HG03460 (cell line): Measurements from ENCODE around the gene OR7A17.

Source experiments
- ATAC-seq: cut with Tn5 transposase; IDR thresholded peaks from one replicate; pipeline ENCODE4 v1.9.1; 2021; ENCODE audit not compliant: unreplicated experiment

Gene OR7A17

DNA sequence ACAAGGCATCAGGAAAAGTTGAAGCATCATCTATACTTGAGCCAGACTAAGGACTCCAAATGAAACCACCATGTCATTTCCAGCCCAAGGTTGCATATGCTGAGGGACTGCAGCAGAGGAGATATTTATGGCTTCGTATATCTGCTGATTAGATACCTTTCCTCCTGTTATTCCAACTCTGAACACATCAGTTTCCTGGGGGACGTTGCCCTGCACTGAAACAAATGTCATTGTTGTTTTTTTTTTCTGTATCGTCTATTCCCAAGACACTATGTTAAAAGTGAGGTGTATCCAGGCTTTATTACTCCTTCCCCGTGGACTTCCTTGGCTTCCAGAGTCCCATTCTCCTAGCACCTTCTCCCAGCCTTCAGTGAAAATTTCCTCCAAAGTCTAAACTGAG is at the start of gene OR7A17:
OR7A17 (minus strand) TSS at position 101 of the 400 bp plus-strand sequence. CDS start 4,777 bp downstream, outside the sequence.
- ATAC-seq: no peak

DNA sequence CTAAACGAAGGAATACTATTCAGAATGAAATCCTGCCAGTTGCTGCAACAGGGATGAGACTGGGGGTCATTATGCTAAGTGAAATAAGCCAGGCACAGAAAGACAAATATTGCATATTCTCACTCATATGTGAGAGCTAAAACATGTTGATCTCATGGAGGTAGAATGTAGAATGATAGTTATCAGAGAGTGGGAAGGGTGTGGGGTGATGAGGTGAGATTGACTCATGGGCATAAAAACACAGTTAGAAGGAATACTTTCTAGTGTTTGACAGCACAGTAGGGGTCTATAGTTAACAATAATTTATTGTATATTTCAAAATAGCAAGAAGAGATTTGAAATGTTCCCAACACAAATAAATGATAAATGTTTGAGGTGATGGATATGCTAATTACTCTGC is 47.6 kb upstream of the OR7A17 start:
- ATAC-seq: no peak

DNA sequence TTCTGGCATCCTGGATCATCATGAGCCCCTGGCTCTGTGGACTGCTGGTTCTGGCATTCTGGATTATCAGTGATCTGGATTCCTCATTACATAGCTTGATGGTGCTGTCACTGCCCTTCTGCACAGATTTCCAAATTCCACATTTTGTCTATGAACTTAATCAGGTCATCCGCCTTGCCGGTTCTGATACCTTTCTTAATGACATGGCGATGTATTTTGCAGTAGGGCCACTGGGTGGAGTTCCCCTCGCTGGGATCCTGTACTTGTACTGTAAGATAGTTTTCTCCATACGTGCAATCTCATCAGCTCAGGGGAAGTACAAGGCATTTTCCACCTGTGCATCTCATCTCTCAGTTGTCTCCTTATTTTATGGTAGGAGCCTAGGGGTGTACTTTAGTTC is 30.9 kb upstream of the OR7A17 start:
- no peak for ATAC-seq

DNA sequence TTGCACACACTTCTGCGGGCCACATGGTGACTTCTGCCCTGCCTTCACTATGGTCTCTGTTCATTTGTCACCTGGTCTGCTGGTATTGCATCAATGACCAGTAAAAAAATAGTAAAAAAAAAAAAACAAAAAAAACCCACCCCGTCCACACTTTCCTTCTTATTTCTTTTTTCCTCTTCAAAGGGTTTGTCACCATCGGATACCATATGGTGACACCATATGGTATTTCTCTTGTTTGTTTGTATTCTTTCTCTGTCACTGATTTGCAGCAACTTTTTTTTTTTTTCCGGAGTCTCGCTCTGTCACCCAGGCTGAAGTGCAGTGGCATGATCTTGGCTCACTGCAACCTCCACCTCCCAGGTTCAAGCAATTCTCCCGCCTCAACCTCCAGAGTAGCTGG is 29.2 kb upstream of the OR7A17 start:
- ATAC-seq: no peak

DNA sequence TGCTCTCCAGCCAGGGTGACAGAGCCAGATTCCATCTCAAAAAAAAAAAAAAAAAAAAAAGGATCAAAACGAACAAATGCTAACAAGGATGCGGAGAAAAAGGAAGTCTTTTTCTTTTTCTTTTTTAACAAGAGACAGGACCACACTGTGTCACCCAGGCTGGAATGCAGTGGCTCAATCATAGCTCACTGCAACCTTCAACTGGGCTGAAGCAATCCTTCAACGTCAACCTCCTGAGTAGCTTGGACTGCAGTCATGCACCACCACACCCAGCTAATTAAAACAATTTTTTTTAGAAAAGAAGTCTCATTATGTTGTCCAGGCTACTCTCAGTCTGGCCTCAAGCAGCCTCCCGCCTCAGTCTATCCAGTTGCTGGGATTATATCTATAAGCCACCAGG is 20.8 kb upstream of the OR7A17 start:
- ATAC-seq: no peak

DNA sequence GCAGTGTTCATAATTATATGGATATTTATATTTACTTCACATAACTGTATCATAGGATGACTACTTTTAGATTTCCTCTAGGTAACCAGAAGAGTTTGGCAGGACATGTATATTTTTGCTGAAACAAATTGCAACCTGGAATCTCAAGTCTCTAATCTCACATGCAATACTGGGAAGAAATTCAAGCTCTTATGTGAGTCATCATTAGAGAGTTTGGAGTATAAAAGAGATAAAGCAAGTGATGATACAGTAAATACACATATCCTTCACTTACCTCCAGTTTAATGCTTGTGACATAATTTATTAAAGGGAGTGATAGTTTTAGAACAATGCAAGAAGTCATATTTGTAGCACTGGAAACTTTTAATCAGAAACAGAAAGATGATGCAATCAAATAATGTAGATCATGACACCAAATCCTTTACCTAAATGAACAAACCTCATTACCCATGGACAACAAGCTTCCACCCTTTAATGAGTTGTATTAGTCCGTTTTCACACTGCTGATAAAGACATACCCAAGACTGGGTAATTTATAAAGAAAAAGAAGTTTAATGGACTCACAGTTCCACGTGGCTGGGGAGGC is 15.8 kb upstream of the OR7A17 start:
- ATAC-seq: no peak

DNA sequence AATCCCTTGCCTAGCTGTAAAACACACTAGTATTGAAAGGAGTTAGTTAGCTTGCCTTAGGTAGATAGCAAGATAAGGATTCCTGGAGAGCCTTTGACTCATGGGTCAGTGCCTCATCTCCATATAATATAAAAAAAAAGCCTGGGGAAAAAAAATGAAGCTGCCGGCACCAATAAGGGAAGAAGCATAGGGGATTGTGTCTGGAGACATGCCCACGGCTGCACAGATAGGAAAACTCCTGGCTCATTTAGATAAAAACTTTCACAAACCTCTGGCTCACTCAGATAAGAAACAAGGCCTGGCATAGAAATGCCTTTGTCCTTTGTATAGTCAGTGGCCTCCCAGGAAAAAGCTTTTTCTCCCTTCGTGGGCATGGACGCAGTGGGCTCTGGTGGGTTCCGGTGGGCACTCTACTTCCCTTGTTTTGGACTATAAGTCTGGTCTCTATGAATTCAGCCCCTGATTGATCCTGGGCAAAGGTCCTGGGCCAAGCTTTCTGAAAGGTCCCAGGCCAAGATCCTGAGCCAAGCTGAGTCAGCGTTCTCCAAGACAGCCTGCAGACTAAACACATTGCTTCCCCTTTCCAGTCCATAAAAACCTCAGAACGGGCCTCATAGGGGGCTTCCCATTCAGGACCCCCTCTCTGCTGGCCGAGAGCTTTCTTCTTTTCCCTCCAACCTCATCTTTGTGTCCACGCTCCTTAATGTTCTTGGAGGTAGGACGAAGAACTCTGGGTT is 4.9 kb upstream of the OR7A17 start:
- no peak for ATAC-seq

DNA sequence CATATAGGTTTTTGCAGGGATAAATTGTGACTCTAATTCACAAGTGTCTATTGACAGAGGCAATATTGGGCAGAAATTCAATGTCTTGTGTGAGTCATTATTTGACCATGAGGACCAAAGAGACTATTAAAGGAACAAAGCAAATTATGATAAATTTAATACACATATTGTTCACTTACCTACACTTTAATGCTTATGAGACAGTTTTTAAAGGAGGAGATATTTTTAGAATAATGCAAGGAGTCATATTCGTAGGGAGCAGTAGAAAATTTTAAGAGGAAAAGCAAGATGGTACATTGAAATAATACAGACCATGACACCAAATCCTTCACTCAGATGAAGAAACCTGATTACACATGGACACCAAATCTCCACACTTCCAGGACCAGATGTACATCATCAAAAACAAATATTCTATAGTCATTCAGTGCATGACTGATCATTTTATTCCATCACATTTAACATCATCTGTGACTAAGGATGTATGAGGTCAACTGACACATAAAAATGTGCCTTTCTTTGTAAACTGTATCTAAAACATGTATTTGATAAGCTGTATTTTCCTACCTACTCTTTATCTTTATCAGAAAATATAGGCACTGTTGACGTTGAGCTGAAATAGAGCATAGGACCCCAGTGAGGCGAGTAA is 4.2 kb upstream of the OR7A17 start:
- ATAC-seq: no peak

DNA sequence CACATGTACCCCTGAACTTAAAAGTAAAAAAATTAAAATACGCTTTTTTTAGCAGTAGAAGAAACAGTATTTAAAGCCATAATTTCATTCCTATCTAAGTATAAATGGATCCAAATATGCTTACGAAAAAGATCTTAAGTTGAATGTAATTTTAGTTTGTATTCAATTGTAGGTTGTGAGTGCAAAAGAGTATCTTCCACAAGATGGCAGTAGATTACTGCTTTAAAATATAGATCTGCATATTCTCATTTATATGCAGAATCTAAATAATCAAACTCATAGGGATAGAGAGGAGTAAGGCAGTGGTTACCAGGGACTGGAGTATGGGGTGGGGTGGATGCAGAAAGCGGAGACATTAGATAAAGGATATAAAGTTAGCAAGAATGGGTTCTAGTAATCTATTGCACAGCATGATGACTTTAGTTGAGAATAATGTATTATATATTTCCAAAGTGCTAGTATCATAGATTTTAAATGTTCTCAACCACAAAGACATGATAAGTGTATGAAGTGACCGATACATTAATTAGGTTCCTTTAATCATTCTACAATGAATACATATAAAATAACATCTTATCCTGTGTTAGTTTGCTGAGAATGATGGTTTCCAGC is 14.2 kb downstream of the OR7A17 start:
- ATAC-seq: no peak

DNA sequence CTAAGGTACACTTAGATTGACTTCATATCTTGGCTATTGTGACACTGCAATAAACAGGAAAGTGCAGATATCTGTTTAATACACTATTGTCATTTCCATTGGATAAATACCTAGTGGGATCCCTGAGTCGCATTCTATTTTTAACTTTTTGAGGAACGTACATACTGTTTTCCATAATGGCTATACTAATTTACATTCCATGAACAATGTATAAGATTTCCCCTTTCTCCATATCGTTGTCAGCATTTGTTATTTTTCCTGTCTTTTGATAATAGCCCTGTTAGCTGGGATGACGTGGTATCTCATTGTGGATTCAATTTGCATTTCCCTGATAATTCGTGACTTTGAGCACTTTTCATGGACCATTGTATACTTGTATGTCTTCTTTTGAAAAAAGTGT is 17.4 kb downstream of the OR7A17 start:
- no peak for ATAC-seq

DNA sequence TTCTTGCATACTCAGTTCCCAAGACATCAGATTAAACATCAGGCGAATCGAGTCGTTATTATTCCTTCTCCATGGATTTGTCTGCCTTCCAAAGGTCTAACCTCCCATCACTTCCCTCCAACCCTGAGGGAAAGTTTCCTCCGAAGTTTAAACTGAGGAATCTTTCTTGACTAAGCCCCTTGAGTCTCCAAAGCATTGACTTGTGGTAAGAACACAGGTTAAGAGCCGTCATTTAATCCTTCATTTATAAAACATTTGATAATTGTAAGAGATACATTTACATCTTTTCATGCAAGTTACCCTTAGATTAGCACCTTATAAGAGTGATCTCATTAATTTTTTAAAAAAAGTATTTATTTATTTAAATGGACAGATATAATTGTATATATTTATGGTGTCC is 37.1 kb downstream of the OR7A17 start, which contains the start of gene OR7A10:
OR7A10 (minus strand) TSS at position 101 of the 400 bp plus-strand sequence. CDS start 7,045 bp downstream, outside the sequence.
- ATAC-seq: no peak

DNA sequence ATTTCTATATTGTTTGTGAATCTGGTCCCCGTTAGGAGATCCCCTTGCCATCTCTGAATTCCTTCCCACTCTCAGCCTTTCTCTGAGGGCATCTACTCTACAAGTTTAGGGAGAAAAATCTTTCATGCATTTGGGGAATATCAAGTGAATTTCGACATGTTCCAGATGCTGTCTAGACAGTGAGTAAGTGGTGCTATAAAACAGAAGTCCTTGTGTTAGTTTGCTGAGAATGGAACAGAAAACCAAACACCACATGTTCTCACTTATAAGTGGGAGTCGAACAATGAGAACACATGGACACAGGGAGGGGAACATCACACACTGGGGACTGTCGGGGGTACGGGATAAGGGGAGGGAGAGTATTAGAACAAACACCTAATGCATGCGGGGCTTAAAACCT is 42.4 kb downstream of the OR7A17 start:
- ATAC-seq: no peak

DNA sequence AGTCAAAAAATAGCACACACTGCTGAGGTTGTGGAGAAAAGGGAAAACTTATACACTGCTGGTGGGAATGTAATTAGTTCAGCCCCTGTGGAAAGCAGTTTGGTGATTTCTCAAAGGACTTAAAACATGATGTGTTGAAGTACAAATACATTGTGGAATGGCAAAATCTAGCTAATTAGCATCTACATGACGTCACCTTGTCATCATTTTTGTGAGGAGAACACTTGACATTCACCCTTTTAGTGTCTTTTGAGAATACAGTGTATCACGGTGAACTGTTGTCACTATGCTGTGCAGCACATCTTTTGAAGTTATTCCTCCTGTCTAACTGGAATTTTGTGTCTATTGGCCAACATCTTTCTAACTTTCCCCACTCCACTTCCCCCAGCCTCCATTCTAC is 42.8 kb downstream of the OR7A17 start:
- no peak for ATAC-seq

DNA sequence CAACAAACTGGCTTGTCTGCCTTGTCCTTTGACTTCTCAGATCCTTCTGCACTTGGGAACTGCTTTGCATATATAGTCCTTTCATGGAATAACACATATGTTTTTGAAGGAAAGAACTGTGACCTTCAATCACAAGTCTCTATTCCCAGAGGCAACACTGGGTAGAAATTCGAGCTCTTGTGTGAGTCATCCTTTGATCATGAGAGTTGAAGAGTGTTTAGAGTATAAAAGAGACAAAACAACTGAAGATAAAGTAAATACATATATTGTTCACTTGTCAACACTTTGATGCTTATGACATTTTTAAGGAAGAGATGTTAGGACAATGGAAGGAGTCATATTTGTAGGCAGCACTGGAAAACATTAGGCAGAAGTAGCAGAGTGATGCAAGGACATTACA is 45.7 kb downstream of the OR7A17 start:
- no peak for ATAC-seq

DNA sequence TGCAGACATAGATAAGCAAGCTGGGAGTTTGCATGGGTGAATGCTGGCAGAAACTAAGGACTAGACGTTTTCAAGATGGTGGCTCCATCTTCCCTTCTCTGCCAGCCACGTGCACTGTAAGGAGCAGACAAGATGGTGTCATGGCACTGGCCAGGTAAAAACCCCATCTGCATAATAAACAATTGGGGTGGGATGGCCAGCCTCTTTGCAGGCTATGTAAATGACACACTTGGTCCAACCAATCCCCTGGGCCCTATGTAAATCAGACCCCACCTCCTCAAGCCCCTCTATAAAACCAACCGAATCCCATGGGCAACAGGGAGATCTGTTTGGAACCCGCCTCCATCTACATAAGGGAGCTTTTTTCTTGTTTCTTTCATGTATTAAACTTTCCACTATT is 48.5 kb downstream of the OR7A17 start:
- ATAC-seq: no peak

DNA sequence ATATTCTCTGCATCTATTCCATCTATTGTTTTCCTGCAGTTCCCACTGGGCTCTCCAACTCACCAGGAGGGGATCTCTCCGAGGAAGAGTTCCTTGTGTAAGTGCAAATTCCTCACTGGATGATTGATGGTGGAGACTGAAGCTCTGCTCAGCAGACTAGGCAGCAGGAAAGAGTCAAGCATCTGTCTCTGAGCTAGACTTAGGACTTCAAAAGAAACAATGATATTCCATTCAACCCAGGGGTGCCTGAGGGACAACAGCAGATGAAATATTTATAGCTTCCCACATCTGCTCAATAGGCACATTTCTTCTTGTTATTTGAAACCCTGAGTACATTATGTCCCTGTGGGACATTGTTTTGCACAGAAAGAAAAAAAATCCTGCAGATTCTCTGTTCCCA is 50.9 kb downstream of the OR7A17 start, which contains the start of the genes OR7A5 and OR7C1:
OR7A5 (minus strand) TSS at position 175 of the 400 bp plus-strand sequence. CDS start 6,944 bp downstream, outside the sequence.
OR7C1 (minus strand) TSS at position 175 of the 400 bp plus-strand sequence. CDS start 35,049 bp downstream, outside the sequence.
- ATAC-seq: no peak

DNA sequence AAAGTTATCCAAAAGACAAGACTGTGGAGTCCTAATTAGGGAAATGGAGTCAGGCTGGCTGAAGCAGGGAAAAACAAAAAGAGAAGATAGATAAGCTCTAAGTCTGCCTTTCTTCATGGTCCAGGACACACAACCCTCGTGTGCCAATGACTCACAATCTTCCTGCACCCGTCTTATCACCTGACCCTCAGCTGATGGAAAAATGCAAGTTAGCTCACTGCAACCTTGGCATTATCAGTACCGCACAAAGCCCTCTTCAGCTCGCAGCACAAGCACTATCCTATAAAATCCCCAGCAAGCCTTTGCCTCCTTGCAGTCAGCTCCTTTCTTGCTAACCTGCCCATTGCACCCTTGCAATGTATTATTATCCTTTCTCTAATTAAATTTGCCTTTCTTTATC is 55.2 kb downstream of the OR7A17 start:
- no peak for ATAC-seq
